ENCODE measurements around the gene COLEC11. TPM values are rescaled to one million over a fixed set of nuclear protein-coding genes. Genes with fewer than 3 reads are reported as not detected.

COLEC11 gene
- total and polyA plus RNA-seq, 2 of the 13 experiments (the other 11 are each of a cell fraction or from before 2014, with no cell fraction given) = 1.5 to 3.0 TPM

GRCh38 chr2:3606370-3607201 lies 11.7 kb downstream of the COLEC11 start (continued):
- TF ChIP-seq ZNF280B (CRISPR knock-in tag; IDR thresholded peaks at IDR 0.05; ENCODE audit: borderline replicate concordance) (peak; percentile 74), ZIK1 (CRISPR knock-in tag; IDR thresholded peaks at IDR 0.05; ENCODE audit: borderline replicate concordance, low read depth) (0 out of 2 replicates have a peak, but pooled peaks have one; percentile 6), GMEB2 (CRISPR knock-in tag; IDR thresholded peaks at IDR 0.05; ENCODE audit: low read depth) (no peak), TFDP1 (CRISPR knock-in tag; IDR thresholded peaks at IDR 0.05; ENCODE audit: borderline replicate concordance) (no peak), HNF4G (IDR thresholded peaks at IDR 0.05; ENCODE audit: borderline replicate concordance, low read depth, low read length) (no peak), HNF4G (CRISPR knock-in tag; IDR thresholded peaks at IDR 0.05; ENCODE audit: borderline replicate concordance, low read depth) (no peak), PAWR (CRISPR knock-in tag; IDR thresholded peaks at IDR 0.05; ENCODE audit: borderline replicate concordance) (no peak), ZNF782 (CRISPR knock-in tag; IDR thresholded peaks at IDR 0.05; ENCODE audit: borderline replicate concordance) (no peak), HMG20A (CRISPR knock-in tag; IDR thresholded peaks at IDR 0.05; ENCODE audit: borderline replicate concordance) (no peak), RARG (CRISPR knock-in tag; IDR thresholded peaks at IDR 0.05; ENCODE audit: low read depth) (no peak), ZNF484 (CRISPR knock-in tag; IDR thresholded peaks at IDR 0.05; ENCODE audit: borderline replicate concordance, low read depth) (no peak), ZNF251 (CRISPR knock-in tag; IDR thresholded peaks at IDR 0.05) (no peak), SIN3A (IDR thresholded peaks at IDR 0.05; ENCODE audit: borderline replicate concordance, low read depth, low read length) (no peak), ZNF891 (CRISPR knock-in tag; IDR thresholded peaks at IDR 0.05) (no peak), IKZF4 (CRISPR knock-in tag; IDR thresholded peaks at IDR 0.05; ENCODE audit: borderline replicate concordance, low read depth, not compliant biosample characterization) (no peak), ZMAT3 (CRISPR knock-in tag; conservative IDR thresholded peaks at IDR 0.05) (no peak)
